Activated T-cell treated with anti-CD3 and anti-CD28 coated beads for 24 hours (primary cell): ENCODE data around the gene DOCK9.
"Not testable (repeated sequence)": the region's sequence is repeated elsewhere in the genome, so short reads cannot be mapped to it uniquely, and the experiment has no call there.

ENCODE experiments used
- DNase-seq: peaks from one replicate; pipeline ENCODE4 v3.0.0-alpha.2; 2020; ENCODE audit warnings: low read depth

DOCK9 gene

DNA sequence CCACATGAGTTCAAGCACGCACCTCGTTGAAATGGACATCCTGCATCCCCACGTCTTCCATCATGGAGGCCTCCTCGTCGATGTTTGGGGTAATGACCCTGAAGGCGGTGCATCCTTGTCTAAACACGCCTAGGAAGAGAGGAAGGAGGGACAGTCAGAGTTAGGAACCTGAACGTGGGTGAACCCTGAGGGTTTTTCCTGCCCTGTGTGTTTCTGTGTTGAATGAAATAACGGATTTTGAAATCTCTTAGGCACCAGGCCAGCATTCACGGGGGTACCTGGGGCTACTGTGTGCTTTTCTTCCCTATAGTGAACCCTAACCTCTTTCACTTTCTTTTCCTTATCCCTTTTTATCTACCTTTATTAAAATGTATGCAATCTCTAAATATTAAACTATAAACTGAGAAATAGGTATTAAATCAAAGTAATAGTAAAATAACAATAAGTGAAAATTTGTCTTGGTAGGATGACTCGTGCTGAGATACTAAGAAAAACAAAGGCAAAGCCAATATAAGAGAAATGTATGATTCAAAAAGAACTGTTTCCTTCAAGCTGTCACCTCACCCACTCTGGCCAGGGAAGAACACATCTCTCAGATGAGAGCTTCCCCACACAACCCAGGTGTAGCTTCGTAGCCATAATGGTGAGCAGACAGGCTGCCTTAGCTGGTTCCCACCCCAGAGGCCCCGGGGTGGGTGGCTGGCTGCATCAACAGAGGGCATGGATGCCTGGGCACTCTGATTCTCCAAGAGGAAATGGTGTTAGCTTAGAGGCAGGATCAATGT lies 153.3 kb downstream of the DOCK9 start:
- no peak for DNase-seq

DNA sequence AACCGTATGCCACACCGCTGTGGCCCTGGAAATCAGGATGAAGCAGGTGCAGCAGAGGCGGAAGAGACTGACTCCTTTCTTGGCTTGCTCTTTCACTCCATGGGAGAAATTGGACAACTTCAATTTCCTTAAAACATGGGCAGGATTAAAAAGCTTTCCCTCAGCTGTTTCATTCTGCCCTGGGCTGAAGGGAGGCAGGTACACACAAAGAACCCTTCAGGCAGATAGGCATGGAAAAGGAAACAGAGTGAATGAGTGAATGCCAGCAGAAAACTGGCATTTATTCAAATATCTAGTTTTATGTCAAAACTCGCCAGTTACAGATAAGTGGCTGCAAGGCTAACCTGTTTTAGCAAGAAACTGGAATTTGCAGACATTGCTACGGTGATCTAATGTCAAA lies 154.4 kb downstream of the DOCK9 start:
- DNase-seq, result no peak

DNA sequence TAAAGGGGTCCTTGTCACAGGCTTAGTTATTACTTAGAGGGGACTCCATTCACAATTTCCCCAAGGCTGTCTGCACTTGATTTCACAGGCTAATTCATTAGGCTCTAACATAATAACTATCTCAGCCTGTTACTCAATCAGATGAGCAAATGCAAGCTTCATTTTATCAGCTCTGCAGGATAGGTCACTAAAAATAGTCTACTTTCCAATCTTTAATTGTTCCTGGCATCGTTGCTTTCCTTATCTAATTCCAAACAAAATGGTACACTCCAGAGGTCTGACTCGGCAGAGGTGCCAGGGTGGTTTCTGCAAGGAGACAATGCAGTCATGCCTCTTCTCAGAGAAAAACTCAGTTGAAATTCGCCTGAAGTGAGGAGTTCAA lies 155.6 kb downstream of the DOCK9 start:
- DNase-seq, result no peak

DNA sequence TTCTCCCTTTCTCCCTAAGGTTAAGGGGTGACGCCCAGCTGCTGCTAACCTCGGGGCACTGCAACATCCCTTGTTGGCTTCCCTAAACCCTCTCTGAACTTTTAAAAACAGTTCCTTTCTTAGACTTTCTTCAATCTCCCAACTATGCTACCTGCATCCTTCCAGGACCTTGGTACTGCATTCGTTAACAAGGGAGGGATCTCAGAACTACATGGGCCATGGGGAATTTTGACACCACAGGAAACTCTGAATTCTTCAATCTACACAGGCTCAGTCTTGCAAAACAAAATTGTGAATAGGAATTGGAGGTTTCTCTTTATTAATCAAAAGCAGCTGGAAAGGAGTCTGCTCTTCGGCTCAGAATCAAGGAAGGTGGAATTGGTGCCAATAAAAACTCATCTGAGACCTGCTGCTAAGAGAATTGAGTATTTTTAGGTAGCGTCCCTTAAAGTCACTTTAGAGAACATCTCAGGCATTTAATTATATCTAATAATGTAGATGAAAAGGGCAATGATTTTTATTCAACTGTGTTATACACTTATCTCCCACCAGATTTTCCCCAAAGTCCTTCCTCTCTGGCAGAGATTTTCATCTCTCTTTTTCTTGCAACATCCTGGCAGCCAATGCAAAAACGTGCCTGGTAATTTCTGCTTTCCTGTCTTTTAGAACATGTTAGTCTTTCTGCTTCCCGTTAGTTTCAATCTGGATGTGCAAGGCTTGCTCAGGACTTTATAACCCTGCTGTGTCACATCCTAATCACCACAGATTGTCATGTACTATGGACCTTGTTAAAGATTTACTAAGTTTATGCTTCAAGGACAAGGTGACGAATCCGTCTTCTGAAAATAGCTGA lies 156.3 kb downstream of the DOCK9 start:
- no peak for DNase-seq

DNA sequence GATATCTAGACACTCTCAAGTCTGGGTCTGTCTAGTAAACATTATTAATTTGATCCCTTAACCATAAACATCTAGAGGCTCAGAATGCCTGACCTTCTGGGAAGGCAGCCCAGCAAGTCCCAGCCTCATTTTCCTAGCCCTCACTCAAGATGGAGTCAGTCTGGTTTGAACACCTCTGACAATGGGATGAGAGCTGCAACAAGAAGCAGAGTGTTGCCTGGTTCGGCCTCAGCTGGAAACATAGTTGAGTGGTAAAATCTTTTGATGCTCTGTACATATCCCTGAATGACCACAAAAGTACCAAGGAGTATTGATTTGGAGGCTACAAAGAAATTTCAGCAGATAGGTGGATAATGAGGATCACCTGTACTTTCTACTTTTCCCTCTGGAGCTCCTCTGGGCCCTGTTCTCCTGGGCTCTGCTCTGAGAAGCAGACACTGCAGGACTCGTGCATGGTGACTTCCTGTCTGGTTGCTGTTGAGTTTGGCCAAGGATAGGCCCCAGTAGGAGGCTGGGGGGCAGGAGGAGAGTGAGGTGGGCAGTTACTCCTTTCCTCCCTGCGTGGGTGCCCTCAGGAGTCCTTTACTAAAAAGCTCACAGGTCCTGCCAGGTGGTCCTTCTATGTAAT lies 157.0 kb downstream of the DOCK9 start:
- DNase-seq, result no peak

DNA sequence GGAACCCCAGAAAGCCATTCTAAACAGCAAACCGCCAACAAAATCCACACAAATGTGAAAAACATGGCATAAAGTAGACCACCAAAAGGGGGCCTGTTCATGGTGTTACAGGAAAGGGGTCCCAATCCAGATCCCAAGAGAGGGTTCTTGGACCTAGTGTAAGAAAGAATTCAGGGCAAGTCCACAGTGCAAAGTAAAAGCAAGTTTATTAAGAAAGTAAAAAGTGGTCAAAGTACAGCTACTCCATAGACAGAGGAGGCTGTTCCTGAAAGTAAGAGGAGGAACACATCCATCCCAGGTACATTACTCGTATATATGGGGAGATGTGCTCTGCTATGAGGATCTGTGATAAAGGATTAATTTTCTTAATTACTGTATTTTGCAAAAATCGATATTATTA lies 157.6 kb downstream of the DOCK9 start:
- DNase-seq, result no peak

DNA sequence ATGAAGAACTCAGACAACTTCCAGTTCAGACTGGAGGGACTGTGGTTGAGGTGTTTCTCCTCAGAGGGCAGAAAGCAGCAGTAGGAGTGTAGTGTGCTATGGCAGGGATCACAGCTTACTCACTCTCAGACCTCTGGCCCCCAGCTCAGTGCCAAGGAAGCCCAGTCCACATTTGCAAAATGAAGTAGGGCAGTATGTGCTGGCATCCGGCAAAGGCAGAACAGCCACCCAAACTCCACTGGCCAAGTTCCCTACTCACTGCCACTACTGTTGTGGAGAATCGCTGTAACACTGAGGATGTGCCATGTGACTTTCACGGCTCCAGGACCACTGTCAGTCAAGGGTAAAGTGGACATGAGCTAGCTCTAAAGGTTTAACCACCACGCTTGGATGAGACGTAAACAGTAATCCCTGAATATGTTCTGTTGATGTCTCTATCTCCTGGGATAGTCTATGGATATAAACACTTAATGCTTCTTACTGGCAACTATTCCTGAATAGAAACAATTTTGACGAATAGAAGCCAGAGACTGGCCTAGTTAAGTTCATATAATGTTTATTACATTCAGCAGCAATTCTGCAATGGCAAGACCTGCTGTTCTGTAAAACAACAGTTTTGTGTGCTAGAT lies 158.4 kb downstream of the DOCK9 start:
- DNase-seq, result no peak

DNA sequence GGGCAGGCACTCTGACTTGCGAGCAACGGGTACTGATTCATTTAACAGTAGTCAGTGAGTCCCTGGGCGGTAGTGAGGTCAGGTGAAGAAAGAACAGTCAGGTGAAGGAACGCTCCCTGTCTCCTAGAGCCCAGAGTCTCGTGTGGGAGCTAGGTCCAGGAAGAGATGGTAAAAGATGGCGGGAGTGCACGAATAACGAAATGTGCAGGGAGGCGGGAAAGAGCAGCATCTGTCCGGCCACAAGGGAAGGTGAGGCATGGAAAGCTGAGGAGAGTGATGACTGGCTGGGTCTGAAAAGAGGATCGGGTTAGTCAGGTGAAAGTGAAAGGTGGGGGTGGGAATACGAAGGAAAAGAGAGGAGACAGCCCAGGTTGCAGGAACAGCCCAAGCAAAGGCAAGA lies 161.5 kb downstream of the DOCK9 start:
- no peak for DNase-seq

DNA sequence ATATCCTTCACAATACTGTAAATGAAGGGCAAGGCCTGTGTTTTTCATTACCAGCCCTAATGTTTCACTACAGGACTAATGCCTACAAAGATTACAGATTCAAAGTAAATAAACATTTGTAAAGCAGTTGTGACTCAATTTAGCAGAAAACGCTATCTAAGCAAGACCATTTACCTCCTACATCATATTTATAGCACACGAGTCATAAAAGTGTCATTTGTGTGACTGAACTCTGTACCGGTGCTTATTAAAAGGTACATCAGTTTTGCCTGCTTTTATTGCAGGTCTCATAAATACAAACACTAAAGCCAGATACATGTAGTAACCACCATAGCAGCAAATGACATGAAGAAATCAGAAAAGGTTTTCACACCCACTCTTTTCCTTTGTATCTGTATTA lies 163.9 kb downstream of the DOCK9 start:
- DNase-seq, result no peak

DNA sequence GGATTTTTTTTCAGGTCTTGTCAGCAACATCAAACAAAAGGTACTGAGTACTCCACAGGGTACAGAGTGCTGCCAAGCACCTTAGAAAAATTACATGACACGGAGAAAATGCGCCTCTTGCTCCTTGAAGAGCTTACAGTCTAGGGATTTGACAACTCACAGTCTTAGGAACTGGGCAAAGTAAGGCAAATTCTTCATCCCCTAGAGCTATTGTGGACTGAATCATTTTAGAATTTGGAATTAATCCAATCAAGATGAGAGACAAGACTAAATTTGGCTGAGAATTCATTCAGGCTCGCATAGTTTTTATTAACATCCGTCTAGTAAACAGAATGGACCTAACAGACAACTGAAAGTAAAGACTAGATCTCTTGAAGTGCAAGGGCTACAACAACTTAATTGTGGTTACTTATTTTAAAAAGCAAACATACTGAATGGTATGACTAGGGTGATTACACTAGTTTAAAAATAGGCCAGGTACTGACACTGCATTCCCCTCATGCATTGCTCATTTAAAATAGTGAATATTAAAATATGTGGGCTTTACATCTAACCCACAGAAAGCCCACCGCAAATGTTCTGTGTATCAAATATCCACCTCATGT lies 165.6 kb downstream of the DOCK9 start:
- not testable (repeated sequence) for DNase-seq

DNA sequence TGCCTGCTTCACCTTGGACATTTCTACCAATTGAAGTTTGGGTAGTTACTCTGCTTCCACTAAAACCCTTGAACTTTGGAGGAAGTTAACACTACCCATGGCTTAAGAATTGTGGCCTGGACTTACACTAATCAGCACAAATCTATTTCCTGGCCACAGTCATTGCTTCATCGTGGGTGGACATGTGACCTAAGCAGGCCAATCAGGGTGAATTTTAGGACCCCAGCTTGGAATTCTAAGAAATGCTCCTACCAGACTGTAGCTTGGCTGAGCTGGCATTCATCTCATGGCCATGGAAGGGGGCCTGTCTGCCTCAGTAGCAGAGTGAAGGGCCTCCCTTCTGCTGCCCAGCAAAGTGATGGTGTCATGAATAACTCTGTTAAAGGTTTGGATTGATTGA lies 167.1 kb downstream of the DOCK9 start:
- no peak for DNase-seq

DNA sequence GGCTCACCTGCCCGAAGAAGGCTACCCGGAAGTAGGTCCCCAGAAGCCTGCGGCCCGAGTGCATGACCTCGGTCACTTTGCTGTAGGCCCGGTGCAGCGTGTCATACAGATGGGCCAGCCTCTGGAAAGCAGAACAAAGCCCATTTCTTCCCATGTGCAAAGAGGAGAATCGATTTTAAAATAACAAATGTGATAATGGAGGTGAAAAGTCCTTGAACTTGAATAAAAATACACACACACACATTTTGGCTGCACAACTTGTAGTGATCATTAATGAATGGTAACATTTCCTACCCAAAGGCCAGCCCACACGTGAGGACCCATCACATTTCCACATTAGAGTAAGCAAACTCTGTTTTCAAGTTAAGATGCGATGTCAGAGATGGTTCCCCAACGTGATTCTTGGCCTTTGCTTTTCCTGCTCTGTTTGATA lies 168.5 kb downstream of the DOCK9 start:
- DNase-seq, result no peak

DNA sequence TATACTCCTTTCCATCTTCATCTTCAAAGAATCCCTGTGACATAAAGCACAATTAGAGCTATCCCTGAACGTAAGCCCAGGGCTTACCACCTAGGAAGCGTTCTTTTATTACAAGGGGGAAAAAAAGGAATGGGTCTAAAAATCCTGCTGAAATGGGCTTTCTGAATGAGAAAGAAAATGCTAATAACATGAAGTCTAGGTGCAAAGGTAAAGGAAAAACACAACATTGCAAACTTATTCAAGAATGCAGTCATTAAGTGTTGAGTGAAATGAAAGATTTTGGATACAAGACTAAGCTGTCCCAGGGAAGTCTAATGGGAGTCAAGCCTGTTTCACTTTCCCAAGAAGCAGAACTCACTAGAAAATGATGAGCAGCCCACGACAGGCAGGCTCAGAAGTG lies 170.1 kb downstream of the DOCK9 start:
- no peak for DNase-seq

DNA sequence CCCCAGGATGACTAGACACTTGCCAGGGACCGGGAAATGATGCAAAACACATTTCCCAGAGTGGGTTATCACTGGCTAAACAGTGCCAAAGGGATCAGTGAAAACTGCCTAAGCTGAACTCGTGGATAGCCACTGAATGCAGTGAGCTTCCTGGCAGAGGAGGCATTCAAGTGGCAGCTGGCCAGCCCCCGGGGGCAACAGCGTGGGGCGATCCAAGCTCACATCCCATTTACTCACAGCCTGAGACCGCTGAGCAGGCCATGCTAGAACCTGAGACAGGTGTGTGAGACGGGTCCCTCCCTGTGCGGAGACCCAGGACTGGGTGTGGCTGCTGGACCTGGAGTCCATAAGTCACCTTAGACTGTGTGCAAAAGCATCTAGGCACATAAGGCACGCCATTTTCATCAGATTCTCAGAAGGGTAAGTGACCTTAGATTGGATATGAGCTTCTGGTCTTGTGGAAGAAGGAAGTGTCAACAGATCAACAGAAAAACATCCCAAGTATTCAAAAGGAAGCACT lies 173.5 kb downstream of the DOCK9 start:
- DNase-seq, result no peak

DNA sequence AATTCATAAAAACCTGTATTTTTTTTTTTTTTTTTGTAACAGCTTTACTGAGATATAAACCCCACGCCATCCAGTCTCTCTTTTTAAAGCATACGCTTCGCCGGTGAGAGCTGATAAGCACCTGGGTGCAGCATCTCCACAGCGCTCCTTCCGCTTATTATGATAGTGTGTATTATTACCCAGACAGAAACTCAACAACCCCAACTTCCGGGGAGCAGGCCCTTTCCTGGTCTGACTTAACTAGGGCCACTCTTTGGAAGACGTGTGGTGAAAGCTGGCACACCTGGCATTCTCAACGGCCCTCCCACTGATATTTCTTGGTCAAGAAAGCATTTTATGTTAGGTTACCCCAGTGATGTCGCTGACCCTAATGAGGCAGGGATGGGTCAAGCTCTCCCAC lies 173.9 kb downstream of the DOCK9 start:
- DNase-seq, result no peak

DNA sequence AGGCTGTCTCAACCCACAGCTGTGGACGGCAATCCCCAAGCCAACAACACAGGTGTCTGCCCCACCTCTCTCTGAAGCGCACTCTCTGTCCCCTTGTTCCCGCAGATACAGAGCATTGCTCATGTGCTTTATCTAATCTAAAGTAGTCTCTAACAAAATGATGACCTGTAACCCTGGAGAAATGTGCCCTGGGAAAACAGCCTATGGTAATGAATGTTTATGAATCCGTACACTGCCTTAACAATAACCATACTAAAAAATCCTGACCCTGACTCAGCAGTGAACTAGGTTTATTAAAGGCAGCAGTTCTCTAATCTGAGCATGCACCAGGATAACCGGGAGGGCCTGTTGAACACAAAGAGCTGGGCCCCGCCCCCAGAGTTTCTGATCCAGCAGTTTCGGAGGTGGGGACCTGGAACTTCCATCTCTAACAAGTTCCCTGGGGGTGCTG lies 174.7 kb downstream of the DOCK9 start:
- DNase-seq, result no peak

DNA sequence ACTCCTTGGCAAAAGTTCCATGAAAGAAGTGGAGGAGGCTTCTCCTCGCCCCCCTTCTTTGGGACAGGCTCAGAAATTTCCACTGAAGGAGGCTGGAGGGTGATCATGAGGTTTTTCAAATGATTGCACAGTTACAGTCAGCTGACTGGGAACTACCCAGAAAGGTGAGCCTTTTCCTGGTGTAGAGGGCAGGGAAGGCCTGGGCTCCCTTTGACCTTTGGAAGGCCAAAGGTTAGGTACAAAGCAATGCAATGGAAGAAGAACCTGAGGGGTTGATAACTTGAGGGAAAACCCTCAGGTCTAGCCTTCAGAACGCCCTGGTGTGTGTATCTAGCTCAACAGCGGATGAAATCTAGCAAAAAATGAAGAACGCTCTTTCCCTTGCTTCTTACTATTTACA lies 175.3 kb downstream of the DOCK9 start:
- no peak for DNase-seq

DNA sequence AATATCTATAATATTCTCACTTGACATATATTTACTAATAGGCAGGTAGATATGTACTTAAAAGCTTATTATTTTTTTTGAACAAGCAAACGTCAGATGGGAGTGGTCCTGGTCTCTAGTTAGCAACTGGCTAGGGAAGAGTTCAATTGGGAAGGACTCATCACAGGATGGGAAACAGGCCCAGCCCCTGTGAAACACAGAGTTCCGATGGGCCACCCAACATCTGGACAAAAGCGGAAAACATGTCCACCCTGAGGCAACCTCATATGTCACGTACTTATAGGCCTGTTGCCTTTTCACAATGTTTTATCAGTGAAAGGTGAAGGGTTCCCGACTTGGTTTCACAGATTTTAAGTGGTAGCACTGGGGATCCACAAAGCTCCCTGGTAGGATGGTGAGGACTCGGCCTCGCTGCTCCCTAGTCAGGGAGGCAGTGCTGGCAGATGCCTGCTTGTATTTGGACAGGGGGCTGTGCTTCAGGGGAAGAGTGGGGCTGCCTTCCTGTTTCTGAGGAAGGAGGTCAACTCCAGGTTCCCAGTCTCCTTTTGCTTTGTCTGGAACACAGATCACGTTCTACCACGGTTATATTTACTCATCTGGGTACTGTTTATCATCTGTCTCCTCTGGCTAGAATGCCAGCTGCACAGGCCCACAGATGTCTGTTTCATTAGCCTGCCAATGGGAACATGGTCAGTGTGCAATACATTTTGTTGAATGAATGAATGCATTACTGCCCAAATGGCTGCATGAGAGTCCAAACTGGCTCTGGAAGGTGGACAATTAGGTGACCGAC lies 176.0 kb downstream of the DOCK9 start:
- no peak for DNase-seq

DNA sequence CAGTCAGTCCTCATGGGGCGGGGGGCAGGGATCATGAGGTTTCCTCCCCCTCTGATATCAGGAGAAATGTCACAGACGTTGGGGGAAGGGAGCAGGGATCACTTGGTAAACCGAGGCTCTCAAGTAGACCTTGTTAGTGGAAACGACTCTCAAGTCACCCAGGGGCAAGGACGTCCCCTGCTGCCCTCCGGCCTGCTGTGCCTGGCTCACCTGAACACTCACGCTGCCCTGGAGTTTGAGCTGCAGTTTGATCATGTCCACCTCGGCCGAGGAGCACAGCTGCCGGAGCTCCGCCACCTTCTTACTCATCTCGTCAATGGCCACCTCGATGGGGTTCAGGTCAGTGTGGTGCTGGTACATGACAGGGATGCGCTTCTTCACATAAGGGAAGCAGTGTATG lies 177.8 kb downstream of the DOCK9 start:
- no peak for DNase-seq

DNA sequence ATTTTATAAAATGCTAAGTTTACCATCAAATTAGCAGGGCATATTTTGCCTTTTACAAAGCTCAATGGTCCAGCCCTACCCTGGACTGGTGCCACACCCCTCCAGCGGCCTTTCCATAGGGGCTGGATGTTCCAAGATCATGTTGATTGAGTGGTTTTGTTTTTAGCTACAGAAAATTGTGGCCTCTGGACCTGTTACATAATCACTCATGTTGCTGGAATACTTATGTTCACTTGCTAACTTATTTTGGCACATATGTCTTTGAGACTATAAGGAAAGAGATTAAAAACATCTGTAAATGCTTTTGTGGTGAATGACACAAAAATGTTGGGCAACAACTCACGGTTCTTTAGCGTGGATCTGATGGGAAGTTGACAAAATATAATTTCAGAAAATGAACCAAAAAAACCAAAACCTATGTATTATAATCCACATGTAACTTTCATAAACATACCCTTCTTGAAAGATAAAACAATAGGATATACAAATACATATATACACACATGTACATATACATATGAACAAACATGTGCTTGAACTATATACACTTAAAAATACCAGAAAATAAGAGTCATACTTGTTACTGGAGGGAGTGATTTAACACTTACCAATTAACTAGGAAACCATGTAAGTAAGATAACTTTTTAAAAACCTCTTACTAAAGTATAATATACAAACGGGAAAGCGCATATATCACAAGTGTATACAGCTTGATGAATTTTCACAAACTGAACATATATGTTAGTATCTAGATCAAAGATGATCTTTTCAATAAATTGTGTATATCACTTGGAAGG lies 178.8 kb downstream of the DOCK9 start:
- DNase-seq, result no peak
